ENCODE results near the gene ZNF124. TPM values are rescaled to one million over a fixed set of nuclear protein-coding genes. Genes with fewer than 3 reads are reported as not detected.

The ZNF124 gene
- total and polyA plus RNA-seq, 7 donors, result 1.1 to 10.9 (median 6.8) TPM

GRCh38 chr1:247115141-247115510 lies 56.7 kb downstream of the ZNF124 start:
- no peak for DNase-seq
- no peaks in the 10 kb centered on the region for H3K27me3 ChIP-seq (ENCODE audit: insufficient read depth in 3 of 3, low read length in 2 of 3)
- WGBS, 3 donors, result 57 to 62% (median 59%) methylated on average over 6 to 7 of the region's 7 CpGs
- no peak overlapping the region for H3K4me3 ChIP-seq
- ATAC-seq, result no peak
- TF ChIP-seq, protein P1, sequence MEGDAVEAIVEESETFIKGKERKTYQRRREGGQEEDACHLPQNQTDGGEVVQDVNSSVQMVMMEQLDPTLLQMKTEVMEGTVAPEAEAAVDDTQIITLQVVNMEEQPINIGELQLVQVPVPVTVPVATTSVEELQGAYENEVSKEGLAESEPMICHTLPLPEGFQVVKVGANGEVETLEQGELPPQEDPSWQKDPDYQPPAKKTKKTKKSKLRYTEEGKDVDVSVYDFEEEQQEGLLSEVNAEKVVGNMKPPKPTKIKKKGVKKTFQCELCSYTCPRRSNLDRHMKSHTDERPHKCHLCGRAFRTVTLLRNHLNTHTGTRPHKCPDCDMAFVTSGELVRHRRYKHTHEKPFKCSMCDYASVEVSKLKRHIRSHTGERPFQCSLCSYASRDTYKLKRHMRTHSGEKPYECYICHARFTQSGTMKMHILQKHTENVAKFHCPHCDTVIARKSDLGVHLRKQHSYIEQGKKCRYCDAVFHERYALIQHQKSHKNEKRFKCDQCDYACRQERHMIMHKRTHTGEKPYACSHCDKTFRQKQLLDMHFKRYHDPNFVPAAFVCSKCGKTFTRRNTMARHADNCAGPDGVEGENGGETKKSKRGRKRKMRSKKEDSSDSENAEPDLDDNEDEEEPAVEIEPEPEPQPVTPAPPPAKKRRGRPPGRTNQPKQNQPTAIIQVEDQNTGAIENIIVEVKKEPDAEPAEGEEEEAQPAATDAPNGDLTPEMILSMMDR (IDR thresholded peaks at IDR 0.05), result no peak
- H3K36me3 ChIP-seq (ENCODE audit: insufficient read depth in 1 of 2, low read depth in 1 of 2), result no peaks in the 10 kb centered on the region
- intact Hi-C loops (cut with DNase I), result loop anchor here in 1 of 2 donors (10.0 kb wide), 1 partner anchor 220 kb away; the partner anchor contains the start of gene ZNF496
- no peaks in the 10 kb centered on the region for H3K4me1 ChIP-seq
- H3K9me3 ChIP-seq, result no peaks in the 10 kb centered on the region
- H3K27ac ChIP-seq, result no peak overlapping the region

- ATAC-seq, result no peak
- intact Hi-C loops (cut with DNase I), result loop anchor here in 1 of 2 donors (10.0 kb wide), 1 partner anchor 220 kb away; the partner anchor contains the start of gene ZNF496
- TF ChIP-seq, protein P1 (IDR thresholded peaks at IDR 0.05), result no peak
Observed at GRCh38 chr1:247114351-247115140, 57.3 kb downstream of the ZNF124 start.

DNA sequence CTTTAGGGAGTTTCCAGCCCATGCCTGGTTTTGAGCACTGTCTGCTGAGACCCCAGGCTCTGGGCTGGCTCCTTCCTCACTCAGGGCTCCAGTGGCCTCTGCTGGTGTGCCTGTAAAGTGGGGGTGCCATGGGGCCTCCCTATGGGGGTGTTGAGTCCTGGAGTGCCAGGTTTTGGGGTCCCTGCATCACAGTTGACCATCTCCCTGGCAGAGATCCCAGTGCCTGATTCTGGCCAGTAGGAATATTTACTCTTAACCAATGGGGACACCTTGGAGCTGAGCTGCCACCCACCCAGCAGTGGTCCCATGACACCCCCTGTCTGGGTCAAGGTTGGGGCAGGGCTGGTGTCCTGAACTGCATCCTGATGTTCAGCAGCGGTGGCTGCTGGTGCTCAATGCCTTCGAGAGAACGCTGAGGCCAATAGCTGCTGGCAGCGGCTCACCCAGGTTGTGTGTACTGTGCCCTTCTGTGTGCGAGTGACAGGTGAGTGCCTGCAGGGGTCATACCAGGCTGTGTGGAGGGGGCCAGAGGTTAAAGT lies 58.0 kb downstream of the ZNF124 start:
- intact Hi-C loops (cut with DNase I), result loop anchor here in 1 of 2 donors (10.0 kb wide), 1 partner anchor 221 kb away; the partner anchor contains the start of gene ZNF496

More at GRCh38 chr1:247114351-247115140, 57.3 kb downstream of the ZNF124 start:
- 88 to 94% (median 89%) methylated on average over 13 of the region's 13 CpGs for WGBS, 3 donors
- Histone ChIP-seq H3K36me3 (ENCODE audit: insufficient read depth in 1 of 2, low read depth in 1 of 2) (no peaks in the 10 kb centered on the region), H3K9me3 (no peaks in the 10 kb centered on the region), H3K4me1 (no peaks in the 10 kb centered on the region), H3K4me3 (no peak overlapping the region), H3K27ac (no peak overlapping the region), H3K27me3 (ENCODE audit: insufficient read depth in 3 of 3, low read length in 2 of 3) (no peaks in the 10 kb centered on the region)
- DNase-seq, result no peak

GRCh38 chr1:247113094-247113497 lies 58.7 kb downstream of the ZNF124 start:
- H3K4me1 ChIP-seq, result no peaks in the 10 kb centered on the region
- no peaks in the 10 kb centered on the region for H3K27me3 ChIP-seq (ENCODE audit: insufficient read depth in 3 of 3, low read length in 2 of 3)
- DNase-seq (no peak), ATAC-seq (no peak)
- TF ChIP-seq, protein P1 (IDR thresholded peaks at IDR 0.05), result no peak
- 68 to 74% (median 72%) methylated on average over 5 of the region's 5 CpGs for WGBS, 3 donors
- H3K9me3 ChIP-seq, result no peaks in the 10 kb centered on the region
- H3K27ac ChIP-seq, result no peak overlapping the region
- H3K4me3 ChIP-seq, result no peak overlapping the region
- intact Hi-C loops (cut with DNase I), result loop anchor here in 1 of 2 donors (10.0 kb wide), 1 partner anchor 222 kb away; the partner anchor contains the start of gene ZNF496
- no peaks in the 10 kb centered on the region for H3K36me3 ChIP-seq (ENCODE audit: insufficient read depth in 1 of 2, low read depth in 1 of 2)

More for the DNA sequence above, 58.0 kb downstream of the ZNF124 start:
- TF ChIP-seq, protein P1 (IDR thresholded peaks at IDR 0.05), result no peak
- H3K27me3 ChIP-seq (ENCODE audit: insufficient read depth in 3 of 3, low read length in 2 of 3), result no peaks in the 10 kb centered on the region
- no peak overlapping the region for H3K27ac ChIP-seq
- H3K9me3 ChIP-seq, result no peaks in the 10 kb centered on the region
- ATAC-seq (no peak), DNase-seq (no peak)
- WGBS, 3 donors, result 87 to 92% (median 91%) methylated on average over 5 of the region's 5 CpGs
- no peak overlapping the region for H3K4me3 ChIP-seq
- no peaks in the 10 kb centered on the region for H3K4me1 ChIP-seq
- H3K36me3 ChIP-seq (ENCODE audit: insufficient read depth in 1 of 2, low read depth in 1 of 2), result no peaks in the 10 kb centered on the region
